ENCODE measurements around the gene G3BP2.
A peak's percentile ranks its signal among the peaks of the same experiment; 100 is the strongest.

The G3BP2 gene

DNA sequence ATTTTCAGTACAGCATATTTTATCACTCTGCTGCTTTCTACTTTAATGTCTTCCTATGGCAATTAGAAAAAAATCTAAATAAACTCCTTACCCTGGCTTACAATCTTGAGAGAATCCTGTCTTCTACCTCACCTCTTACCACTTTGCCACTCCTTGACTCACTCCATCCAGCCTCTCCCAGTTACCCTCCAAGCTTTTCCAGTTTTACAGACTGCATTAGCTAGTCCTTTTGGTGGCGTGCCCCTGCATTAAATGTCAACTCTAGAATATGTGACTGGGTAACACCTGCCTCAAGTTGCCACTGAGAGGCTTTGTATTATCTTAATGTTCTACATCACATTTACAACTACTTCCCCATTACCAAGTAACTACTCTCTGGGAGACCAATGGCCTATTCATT is 35.4 kb downstream of the G3BP2 start:
- DNase-seq (ENCODE audit: low spot score) = no peak

DNA sequence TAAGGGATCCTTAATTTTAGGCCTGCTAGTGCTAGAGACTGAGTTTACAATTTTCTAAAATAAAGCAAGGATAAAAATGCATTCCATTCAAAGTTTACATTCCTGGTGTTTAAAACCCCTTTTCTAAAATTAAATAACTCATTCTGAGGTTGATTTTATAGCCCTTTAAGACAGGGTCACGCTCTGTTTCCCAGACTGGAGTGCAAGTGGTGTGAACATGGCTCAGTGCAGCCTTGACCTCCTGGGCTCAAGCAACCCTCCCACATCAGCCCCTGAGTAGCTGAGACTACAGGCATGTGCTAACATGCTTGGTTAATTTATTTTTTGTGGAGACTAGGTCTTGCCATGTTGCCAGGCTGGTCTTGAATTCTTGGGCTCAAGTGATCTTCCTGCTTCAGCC is 36.0 kb downstream of the G3BP2 start:
- DNase-seq (ENCODE audit: low spot score) = no peak

DNA sequence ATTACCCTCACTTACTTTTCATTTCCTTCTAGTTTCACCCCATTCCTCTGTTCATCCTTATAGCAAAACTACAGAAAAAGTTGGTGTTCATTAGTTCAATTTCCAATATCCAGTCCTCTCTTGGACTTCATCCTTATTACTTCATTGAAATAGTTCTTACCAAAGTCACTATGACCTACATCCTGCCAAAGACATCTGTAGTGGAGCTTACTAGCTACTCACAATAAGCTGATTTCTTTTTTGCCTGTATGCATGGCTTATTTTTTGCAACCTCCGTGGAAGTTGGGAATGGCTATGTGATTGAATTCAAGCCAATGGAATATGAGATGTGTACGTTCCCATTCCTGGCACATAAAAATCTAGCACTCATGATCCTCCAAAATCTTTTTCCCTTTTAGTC is 38.3 kb downstream of the G3BP2 start:
- no peak for DNase-seq (ENCODE audit: low spot score)

DNA sequence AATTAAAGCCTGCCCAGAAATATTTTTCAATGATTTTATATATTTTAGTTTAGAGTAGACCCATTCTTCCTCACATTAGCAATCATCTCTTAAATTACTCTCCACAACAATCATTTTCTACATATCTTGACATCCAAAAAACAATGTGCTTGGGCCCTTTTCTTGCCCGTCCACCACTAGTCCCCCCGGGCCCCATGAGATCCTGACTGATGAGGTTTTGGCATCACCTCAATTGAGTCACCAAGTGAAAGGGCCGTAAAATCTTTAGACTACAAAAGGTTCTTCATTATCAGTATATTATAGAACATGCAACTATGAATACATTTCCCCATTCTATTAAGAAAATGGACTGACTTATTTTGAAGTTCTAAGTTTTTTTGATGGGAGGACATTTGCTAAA is 38.9 kb downstream of the G3BP2 start:
- no peak for DNase-seq (ENCODE audit: low spot score)

DNA sequence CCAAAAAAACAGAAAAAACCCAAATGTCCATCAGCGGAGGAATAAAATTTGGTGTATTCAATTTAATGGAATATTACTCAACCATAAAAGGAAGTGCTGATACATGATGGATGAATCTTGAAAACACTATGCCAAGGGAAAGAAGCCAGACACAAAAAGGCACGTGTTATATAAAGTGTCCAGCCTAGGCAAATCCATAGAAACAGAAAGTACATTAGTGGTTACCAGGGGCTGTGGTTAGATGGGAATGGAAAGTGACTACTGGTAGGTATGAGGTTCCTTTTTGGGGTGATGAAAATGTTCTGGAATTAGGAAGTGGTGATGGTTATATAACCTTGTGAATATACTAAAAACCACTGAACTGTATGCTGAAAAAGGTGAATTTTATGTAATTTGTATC is 39.4 kb downstream of the G3BP2 start:
- DNase-seq (ENCODE audit: low spot score) = no peak

DNA sequence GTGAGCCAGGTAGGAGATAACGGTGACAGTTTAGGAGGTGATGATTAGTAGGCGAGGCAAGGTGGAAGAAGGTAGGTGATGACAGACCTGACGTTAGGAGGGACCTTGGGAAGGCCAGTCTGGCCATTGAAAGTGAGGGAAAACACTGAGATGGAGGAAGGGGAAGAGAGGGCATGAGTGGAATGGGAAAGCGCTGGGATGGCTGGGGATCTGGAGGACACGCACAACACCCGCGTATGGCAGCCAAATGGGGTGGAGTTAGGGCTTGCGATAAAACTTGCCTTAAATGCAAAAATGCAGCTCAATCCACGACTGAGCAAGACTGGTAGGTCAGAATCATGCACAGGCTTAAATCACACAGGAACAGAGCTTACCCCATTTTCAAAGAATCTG is 42.3 kb downstream of the G3BP2 start:
- no peak for DNase-seq (ENCODE audit: low spot score)

DNA sequence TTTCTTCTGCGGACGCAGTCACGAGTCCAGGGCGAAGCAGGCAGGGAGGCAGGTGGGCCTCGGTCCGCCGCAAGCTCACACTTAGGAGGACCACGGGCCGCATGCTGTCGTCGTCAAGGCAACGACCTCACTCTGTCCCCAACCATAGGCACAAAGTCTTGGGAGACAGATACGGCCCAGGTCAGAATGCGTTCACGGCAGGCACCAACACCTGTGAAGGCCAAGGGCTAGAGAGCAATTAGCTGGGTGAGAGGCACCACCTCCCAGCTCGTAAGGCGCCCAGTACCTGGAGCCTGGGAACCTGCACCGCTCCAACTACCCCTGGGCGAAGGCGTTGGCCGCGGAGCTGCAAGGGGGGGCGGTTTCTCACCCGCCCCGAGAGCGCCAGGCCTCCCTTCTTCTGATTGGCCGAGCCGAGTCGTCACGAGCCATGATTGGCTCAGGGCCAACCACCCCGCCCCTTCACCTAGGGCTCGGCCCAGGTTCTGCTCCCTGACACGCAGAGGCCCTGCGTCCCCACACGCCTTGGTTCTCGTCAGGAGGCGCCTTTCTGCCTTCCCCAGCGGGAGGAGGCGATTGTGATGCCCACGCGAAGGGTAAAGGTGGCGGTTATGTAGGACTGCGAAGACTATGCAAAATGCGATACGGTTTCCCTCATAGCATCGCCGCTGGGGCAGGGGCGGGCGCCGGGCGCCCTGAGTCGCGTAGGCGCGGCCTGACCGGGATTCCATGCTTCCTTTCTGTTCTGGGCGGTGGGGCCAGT is 42.9 kb downstream of the G3BP2 start, which contains the start of gene CDKL2:
Gene CDKL2 (minus strand): TSS at position 355 of the 763 bp plus-strand sequence. CDS start 4,540 bp downstream, outside the sequence.
- DNase-seq (ENCODE audit: low spot score) = peak; percentile 68

DNA sequence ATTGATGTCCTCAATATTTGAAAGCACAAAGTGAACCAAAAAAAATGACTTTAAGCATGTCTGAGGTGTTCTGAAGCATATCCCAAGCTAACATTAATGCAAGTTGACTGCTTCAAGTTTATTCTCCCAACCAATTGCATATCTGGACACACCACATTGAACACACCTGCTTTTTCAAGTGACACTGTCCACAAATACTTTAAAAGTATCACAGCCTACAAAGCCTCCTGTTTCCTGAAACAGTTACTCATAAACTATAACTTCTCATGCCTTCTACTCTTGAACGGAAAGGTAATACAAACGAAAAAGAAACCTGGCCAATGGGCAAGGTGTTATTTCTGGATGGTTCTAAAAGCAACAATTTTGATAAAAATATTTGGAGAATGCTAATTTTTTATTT is 44.0 kb downstream of the G3BP2 start:
- DNase-seq (ENCODE audit: low spot score) = no peak

DNA sequence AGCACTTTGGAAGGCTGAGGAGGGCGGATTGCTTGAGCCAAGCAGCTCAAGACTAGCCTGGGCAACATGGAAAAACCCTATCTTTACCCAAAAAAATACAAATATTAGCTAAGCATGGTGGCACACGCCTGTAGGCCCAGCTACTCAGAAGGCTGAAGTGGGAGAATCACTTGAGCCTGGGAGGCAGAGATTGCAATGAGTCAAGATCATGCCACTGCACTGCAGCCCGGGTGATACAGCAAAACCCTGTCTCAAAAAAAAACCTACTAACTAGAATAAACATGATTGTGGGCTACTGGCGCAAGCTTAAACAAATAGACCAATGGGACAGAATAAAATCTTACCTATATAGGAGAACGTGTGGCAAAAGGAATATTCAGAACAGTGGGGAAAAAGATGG is 50.2 kb downstream of the G3BP2 start:
- DNase-seq (ENCODE audit: low spot score) = no peak

DNA sequence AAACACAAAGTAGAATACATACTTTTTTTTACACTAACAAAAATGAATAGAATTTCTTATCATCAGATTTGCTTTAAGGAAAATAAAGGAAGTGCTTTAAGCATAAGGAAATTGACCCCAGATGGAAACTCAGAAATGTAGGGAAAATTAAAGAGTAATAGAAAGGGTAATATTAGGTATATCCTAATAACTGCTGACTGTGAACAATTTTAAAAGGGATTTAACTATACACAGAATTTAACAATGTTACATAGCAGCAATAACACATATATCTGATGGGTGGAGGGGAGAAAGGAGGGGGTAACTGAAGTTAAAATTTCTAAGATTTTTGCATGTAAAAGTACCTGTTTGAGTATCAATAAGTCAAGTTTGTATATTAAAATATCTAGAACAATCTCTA is 51.5 kb downstream of the G3BP2 start:
- DNase-seq (ENCODE audit: low spot score) = no peak

DNA sequence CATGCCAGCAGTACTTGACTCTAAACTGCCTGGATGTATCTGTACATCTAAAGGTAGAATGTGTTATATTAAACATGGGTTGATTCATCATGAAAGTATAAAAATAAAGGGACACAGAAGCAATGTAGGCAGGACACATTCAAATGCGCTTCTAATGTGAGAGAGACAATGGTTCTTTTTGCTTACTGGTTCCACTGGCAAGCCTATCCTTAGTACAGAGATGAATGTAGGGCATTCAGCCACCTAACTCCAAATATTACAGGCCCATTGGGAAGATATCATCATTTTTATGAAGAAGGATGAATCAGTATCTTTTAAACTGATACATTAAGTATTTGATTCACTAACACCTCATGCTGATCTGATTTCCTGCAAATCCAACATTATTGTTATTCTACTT is 60.9 kb downstream of the G3BP2 start:
- no peak for DNase-seq (ENCODE audit: low spot score)

DNA sequence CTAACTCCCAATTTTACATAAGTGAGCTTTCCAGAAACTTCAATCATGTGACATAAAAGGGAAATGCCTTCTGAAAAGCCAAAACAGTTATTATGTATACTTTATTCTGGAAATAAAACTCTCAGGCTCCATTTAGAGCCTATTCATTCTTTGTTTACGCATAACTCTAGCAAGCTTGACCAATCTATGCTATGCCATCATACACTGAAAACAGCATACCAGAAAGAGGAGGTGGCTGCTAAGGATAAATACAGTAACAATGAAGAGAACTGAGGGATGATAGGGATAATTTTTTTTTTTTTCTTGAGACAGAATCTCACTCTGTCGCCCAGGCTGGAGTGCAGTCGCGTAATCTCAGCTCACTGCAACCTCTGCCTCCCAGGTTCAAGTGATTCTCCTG is 67.3 kb downstream of the G3BP2 start:
- no peak for DNase-seq (ENCODE audit: low spot score)

DNA sequence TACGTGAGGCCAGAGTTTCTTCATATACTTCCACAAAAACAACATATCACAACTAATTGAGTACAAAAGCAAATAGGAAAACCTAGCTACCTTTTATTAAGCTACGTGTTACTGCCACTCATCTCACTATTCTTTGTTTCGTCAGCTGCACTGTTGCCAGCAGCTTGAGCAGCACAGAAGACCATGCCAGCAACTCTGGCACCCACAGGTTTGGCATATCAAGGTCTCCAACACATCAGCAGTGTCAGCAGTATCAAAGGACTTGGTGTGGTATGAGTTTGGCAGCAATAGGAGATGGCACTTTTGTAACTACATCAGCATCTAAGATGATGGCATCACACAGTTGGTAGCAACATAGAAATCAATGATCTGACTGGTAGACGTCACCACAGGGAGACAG is 73.6 kb downstream of the G3BP2 start:
- no peak for DNase-seq (ENCODE audit: low spot score)

DNA sequence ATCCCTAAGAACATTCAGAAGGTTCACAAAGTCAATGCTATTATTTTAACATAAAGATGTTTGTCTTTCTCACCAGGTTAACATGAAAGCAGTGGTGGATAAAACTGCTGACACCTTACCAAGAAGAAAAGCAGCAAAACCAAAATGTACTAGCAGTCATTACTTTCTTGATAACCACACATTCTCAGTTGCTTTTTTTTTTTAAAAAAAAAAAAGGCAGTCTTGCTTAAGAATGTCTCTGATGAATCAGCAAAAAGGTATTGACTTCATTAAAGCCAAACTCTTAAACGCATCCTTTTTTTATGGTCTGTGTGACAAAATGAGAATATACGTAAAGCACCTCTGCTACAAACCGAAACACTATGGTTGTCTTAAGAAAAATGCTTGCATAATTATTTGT is 74.8 kb downstream of the G3BP2 start:
- no peak for DNase-seq (ENCODE audit: low spot score)

DNA sequence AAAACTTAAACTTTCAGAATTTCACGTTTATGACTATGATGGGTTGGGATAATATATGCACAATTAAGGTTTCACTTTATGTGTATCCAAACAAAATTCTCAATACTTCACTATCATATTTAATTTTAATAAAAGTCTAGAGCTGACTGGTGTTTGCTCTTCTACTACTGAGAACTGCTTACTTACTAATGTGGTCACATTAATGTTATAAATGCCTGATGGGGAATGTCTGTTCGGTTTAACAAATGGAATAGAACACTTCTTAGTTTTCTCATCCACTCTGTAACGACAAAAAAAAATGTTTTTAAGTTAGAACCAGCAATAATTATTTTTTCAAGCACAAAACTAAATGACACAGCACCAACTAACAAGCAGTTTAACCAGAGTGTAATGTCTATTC is 77.2 kb downstream of the G3BP2 start:
- DNase-seq (ENCODE audit: low spot score) = no peak

DNA sequence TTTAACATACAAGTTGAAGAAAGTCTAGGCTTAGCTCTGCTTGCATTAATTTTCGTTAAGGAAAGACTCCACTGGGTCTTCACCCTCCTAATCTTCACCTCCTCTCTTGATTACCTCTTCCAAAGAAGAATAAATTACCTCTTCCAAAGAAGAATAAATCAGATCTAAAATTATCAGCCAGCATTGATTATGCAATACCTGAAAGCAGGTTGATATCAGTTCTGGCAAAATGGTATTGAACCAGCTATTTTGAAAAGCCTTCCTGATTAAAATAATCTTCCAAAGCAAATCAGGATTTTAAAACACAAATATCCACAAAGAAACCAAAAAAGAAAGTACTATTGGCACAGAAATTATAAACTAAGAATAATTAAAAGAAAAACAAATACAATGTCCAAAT is 79.8 kb downstream of the G3BP2 start:
- no peak for DNase-seq (ENCODE audit: low spot score)
